Activated CD8-positive, alpha-beta T cell treated with anti-CD3 and anti-CD28 coated beads, Interleukin-2, amount 10 ng/mL, durations not matched to agents 7 days and 5 days (primary cell): ENCODE results near the gene NUP210. TPM values are rescaled to one million over a fixed set of nuclear protein-coding genes. Genes with fewer than 3 reads are reported as not detected.
A peak's percentile ranks its signal among the peaks of the same experiment; 100 is the strongest.

ENCODE experiments used
- ATAC-seq: fragments of 150-1000 bp; cut with Tn5 transposase; one replicate; pipeline ENCODE4 v1.10.0; 2021; ENCODE audit warnings: moderate library complexity
- CTCF ChIA-PET: fragments of 350-600 bp; sonication (Branson Sonifier 250); formaldehyde crosslinking; loops from one replicate; lab custom pipeline; 2021; ENCODE audit warnings: antibody characterized with exemption; lab: Charles Lee
- POLR2A ChIA-PET: fragments of 350-600 bp; sonication (Branson Sonifier 250); formaldehyde crosslinking; loops from one replicate; lab custom pipeline; 2021; ENCODE audit warnings: antibody characterized with exemption; lab: Charles Lee
- DNase-seq: peaks from one replicate; pipeline ENCODE4 v3.0.0-alpha.2; 2020
- H3K27ac Mint-ChIP-seq: one replicate; pipeline ENCODE4 v1.8.0; 2021; ENCODE audit warnings: mild to moderate bottlenecking, mixed read lengths
- H3K27me3 Mint-ChIP-seq: one replicate; pipeline ENCODE4 v1.8.0; 2021; ENCODE audit warnings: low read depth, mixed read lengths
- H3K36me3 Mint-ChIP-seq: one replicate; pipeline ENCODE4 v1.8.0; 2021; ENCODE audit warnings: low read depth, mixed read lengths
- H3K4me1 Mint-ChIP-seq: one replicate; pipeline ENCODE4 v1.8.0; 2021; ENCODE audit warnings: low read depth, mixed read lengths
- H3K4me3 Mint-ChIP-seq: one replicate; pipeline ENCODE4 v1.8.0; 2021; ENCODE audit warnings: mild to moderate bottlenecking, mixed read lengths
- H3K9me3 Mint-ChIP-seq: one replicate; pipeline ENCODE4 v1.8.0; 2022; ENCODE audit warnings: mixed read lengths; ENCODE audit not compliant: insufficient read depth
- total RNA-seq, 2 experiments: library from RNA; stranded (reverse); gene quantifications; one replicate each; pipeline ENCODE4 v1.2.3, GENCODE V29; 2021

NUP210 gene
- total RNA-seq, 2 experiments from 2014 or later = 202 to 206 TPM

DNA sequence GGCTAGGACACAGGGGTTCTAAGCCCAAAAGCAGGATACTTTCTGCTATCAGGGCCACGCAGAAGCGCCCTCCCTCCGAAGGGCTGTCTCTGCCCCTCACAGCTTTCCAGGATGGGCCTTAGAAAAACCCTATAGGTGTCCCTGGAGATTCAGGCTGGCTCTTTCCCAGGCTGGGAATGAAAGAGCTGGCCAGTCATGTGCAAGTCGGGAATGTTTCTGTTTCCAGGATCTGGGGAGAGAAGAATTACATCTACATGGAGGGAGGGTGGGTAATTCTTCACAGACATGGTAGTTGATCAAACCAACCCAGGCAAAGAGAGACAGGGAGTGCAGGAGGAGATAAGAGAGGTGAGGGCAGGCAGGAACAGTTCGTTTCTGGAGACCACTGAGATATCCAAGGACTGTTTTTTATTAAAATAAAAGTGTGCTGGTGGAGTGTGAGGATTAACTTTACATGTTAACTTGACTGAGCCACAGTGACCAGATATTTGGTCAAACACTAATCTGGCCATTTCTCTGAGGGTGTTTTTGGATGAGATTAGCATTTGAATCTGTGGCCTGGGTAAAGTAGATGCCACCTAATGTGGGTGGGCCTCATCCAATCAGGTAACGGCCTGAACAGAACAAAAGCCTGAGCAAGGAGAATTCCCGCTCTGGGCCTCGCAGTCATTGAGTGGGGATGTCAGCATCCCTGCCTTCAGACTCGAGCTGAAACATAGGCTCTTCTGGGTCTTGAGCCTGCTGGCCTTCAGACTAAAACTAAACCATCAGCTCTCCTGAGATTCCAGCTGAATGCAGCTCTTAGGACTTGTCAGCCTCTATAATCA lies 15.3 kb downstream of the NUP210 start:
- POLR2A ChIA-PET = interaction anchor here (1.1 kb wide), 1 partner anchor 14 kb away, joined by 6 read pairs; no protein-coding TSS in a partner anchor
- Mint-ChIP-seq H3K9me3 (peaks cover 7% of the 10 kb centered on the region), H3K36me3 (peaks cover 64% of the 10 kb centered on the region), H3K27me3 (no peaks in the 10 kb centered on the region), H3K27ac (peak overlapping the region; percentile 50), H3K4me3 (no peak overlapping the region), H3K4me1 (peaks cover 30% of the 10 kb centered on the region)
- ATAC-seq (no peak), DNase-seq (no peak)
- CTCF ChIA-PET = interaction anchor here (1.1 to 1.6 kb wide), 5 partner anchors 8 to 56 kb away, joined by 3 to 15 read pairs (median 5); no protein-coding TSS in a partner anchor

DNA sequence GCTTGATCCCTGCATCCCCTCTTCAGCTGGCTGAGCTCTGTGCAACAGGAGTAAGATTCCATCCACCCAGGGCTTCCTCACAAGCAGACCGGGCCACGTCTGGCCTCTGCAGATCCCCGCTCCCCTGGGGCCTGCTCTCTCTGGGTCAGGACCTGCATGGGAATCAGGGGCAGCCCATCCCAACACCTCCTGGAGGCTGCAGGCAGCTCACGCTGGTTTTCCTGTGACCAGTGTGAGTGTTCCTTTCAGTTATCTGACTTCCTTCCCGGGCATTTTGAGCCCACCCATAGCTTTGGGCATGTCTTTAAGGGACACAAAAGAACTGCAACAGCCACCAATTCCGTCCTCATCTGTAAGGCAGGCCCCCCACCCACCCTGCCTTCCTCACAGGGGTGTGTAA lies 16.3 kb downstream of the NUP210 start:
- peaks cover 61% of the 10 kb centered on the region for H3K36me3 Mint-ChIP-seq
- H3K27ac Mint-ChIP-seq = no peak overlapping the region

DNA sequence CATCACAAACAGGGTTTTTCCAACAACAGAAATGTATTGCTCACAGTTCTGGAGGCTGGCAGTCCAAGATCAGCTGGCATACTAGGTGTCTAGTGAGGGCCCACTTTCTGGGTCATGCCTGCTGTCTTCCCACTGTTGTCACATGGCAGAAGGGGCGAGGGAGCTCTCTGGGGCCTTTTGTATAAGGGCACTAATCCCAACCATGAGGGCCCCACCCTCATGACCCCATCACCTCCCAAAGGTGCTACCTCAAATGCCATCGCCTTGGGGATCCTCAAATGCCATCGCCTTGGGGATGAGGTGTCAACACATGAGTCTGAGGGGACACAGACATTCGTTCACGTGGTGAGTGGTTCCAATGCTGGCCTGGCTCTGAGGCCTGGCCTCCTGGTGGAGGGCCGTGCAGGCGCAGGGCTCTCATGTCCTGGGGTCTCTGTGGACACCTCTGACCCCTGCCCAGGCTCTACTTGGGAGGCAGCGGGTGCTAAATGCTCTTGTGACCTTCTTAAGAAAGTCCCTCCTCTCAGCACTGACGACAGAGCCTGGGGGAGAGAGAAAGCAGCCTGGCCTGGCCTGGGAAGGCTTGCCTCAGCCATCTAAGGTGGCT lies 16.8 kb downstream of the NUP210 start:
- H3K9me3 Mint-ChIP-seq = peaks cover 7% of the 10 kb centered on the region
- CTCF ChIA-PET = interaction anchor here (1.4 kb wide), 1 partner anchor 13 kb away, joined by 6 read pairs; no protein-coding TSS in a partner anchor

More for the DNA sequence above, 16.3 kb downstream of the NUP210 start:
- DNase-seq (no peak), ATAC-seq (no peak)
- no peaks in the 10 kb centered on the region for H3K27me3 Mint-ChIP-seq
- peaks cover 7% of the 10 kb centered on the region for H3K9me3 Mint-ChIP-seq
- ChIA-PET CTCF (no interaction called here), POLR2A (no interaction called here)
- H3K4me3 Mint-ChIP-seq = no peak overlapping the region
- H3K4me1 Mint-ChIP-seq = peaks cover 27% of the 10 kb centered on the region

DNA sequence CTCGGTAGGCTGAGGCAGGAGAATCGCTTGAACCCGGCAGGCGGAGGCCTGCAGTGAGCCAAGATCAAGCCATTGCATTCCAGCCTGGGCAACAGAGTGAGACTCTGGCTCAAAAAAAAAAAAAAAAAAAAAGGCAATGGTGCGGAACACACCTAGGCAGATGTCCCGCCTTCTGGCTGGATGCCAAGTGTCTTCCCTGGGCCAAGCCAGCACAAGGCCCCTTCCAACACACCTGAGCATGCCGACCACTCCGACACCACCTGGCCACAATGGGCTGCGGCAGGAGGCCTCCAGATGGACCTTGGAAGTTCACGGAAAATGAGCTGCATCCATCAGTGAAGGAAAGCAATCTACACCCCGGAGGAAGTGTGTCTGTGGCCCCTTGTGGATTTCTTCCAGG lies 19.0 kb downstream of the NUP210 start:
- Mint-ChIP-seq H3K36me3 (peaks cover 59% of the 10 kb centered on the region), H3K4me1 (peaks cover 23% of the 10 kb centered on the region)
- CTCF ChIA-PET = no interaction called here

More for the DNA sequence above, 16.8 kb downstream of the NUP210 start:
- Mint-ChIP-seq H3K27me3 (no peaks in the 10 kb centered on the region), H3K27ac (no peak overlapping the region), H3K4me3 (no peak overlapping the region), H3K36me3 (peaks cover 61% of the 10 kb centered on the region), H3K4me1 (peaks cover 27% of the 10 kb centered on the region)
- ATAC-seq (no peak), DNase-seq (no peak)
- POLR2A ChIA-PET = no interaction called here

DNA sequence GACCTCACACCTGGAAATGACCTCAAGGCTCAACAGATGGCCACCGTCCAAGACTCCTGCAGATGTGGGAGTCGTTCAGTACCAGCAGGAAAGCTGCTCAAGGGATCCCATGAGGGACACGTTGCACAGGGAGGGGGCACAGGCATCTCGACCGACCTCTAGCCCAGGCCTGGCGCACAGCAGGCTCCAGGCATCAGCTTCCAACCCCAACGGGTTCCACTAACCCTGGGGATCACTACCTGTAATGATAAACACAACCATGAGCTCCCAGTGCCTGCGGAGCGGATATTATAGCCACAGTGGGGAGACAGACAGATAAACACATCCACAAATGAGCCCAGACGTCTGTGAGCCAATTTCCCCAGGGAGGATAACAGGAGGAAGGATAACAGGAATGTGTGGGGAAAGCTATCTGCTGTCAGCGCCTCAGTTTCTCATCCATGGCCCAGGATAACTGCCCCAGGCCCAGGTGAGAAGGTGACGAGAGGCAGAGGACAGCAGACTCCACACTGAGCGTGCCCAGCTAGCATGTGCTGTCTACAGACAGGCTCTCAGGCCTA lies 19.9 kb downstream of the NUP210 start:
- CTCF ChIA-PET = no interaction called here
- no peak overlapping the region for H3K4me3 Mint-ChIP-seq
- peaks cover 7% of the 10 kb centered on the region for H3K9me3 Mint-ChIP-seq
- H3K36me3 Mint-ChIP-seq = peaks cover 67% of the 10 kb centered on the region
- no peaks in the 10 kb centered on the region for H3K27me3 Mint-ChIP-seq
- POLR2A ChIA-PET = no interaction called here
- peak overlapping the region; percentile 39 for H3K27ac Mint-ChIP-seq
- H3K4me1 Mint-ChIP-seq = peaks cover 18% of the 10 kb centered on the region
- ATAC-seq = no peak
- DNase-seq = no peak

More for the DNA sequence above, 19.0 kb downstream of the NUP210 start:
- Mint-ChIP-seq H3K4me3 (no peak overlapping the region), H3K9me3 (peaks cover 7% of the 10 kb centered on the region), H3K27me3 (no peaks in the 10 kb centered on the region), H3K27ac (no peak overlapping the region)
- ATAC-seq (no peak), DNase-seq (no peak)
- POLR2A ChIA-PET = no interaction called here

DNA sequence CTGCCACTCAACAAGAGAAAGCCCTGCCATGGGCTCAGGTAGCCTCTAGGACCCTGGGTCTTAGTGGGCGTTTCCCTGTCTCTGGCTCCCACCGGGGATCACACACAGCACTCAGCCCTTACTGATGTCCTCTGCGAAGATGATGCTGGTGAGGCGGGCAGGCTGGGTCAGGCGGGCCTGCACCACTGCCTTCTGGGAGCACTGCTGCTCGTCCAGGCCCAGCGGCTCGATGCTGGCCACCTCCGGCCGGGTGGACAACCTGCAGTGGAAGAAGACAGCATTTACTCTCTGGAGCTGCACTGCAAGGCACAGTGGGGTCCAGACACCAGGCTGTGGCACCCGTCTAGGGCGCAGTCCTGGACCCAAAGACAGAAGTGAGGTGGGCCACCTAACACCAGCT lies 20.5 kb downstream of the NUP210 start:
- Mint-ChIP-seq H3K27ac (no peak overlapping the region), H3K4me1 (peaks cover 18% of the 10 kb centered on the region), H3K27me3 (no peaks in the 10 kb centered on the region), H3K9me3 (peaks cover 7% of the 10 kb centered on the region), H3K4me3 (no peak overlapping the region), H3K36me3 (peaks cover 67% of the 10 kb centered on the region)
- POLR2A ChIA-PET = no interaction called here
- DNase-seq = no peak
- CTCF ChIA-PET = no interaction called here
- no peak for ATAC-seq

DNA sequence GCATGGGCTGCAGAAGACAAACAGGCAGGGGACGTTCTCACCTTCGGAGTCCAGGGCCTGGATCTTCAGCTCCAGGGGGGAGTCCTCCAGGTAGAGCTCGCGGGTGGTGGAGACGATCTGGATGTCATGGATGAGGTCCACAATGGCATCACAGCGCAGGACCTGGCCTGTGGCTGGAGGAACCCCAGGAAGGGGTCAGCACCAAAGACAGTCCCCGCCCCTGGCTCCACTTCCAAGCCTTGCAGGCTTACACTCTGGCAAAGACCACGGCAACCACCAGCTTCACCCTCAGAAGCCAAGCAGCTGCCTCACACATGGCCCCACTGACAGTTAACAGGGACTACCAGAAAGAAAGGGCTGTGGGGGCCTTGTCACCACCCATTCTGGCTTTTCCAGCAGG lies 22.8 kb downstream of the NUP210 start:
- no peak for ATAC-seq
- H3K27me3 Mint-ChIP-seq = no peaks in the 10 kb centered on the region
- H3K27ac Mint-ChIP-seq = peak overlapping the region; percentile 25
- peaks cover 16% of the 10 kb centered on the region for H3K4me1 Mint-ChIP-seq
- CTCF ChIA-PET = interaction anchor here (1.3 kb wide), 1 partner anchor 8 kb away, joined by 3 read pairs; no protein-coding TSS in a partner anchor
- H3K4me3 Mint-ChIP-seq = no peak overlapping the region
- H3K36me3 Mint-ChIP-seq = peaks cover 63% of the 10 kb centered on the region
- H3K9me3 Mint-ChIP-seq = no peaks in the 10 kb centered on the region
- DNase-seq = no peak
- POLR2A ChIA-PET = no interaction called here

DNA sequence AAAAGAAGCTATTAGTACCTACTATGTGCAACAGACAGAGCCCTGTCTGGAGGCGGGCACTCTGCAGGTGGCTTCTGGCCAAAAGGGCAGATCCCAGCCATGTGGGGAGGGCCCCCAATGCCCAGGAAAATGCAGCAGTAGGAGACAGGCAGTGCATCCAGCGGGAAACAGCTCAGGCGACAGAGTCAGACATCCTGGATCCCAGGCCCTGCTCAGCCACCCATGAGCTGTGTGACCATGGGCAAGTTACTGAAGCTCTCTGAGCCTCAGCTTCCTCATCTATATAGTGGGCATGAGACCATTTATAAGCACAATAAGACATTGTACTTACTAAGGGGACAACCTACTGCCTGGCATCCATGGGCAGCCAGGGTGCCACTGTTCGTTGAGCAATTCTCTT lies 25.8 kb downstream of the NUP210 start:
- POLR2A ChIA-PET = no interaction called here
- Mint-ChIP-seq H3K9me3 (no peaks in the 10 kb centered on the region), H3K27ac (no peak overlapping the region), H3K4me3 (no peak overlapping the region), H3K36me3 (peaks cover 71% of the 10 kb centered on the region), H3K27me3 (no peaks in the 10 kb centered on the region), H3K4me1 (peaks cover 16% of the 10 kb centered on the region)
- CTCF ChIA-PET = interaction anchor here (1.0 to 9.6 kb wide), 2 partner anchors 23 to 58 kb away, joined by 3 to 54 read pairs; no protein-coding TSS in a partner anchor
- ATAC-seq = no peak
- DNase-seq = no peak

DNA sequence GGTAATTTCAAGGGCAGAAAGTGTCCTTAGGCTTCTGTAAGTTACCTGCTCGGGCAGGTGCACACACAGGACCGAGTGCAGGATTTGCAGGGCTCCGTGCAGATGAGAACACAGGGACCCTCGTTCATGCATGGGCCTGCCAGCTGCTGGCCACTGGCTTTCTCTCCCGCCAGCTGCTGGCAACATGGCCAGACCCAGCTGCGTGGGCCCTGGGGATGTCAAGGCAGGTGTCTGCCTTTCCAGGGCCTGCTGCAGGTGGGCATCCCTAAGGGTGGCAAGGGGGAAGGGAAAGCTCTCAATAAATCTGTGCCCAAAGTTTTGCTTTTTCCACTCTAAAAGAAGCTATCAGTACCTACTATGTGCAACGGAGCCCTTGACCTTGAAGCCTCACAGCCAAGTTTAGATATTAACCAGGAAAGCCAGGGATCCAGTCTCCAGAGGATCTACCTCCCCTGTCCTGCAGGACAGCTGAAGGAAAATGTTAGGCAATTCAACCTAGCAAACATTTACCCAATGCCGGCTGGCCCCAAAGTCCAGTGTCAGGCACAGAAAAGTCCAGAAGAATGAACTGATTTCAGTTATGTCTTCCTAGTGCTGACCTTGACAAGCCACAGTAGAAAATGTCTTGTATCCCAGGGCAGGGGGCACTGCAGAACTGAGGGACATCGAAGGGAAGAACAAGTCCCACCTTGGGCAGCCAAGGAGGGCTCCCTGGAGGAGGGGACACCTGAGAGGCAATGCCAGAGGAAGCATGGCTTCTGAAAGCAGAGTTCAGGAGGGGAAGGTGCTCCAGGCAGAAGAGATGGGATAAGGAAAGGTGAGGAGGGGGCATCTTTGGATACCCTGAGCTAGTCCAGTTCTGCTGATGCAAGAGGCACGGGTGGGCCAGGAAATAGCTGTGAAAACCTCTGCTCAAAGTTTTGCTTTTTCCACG lies 26.4 kb downstream of the NUP210 start:
- ChIA-PET CTCF (interaction anchor here (1.0 to 9.6 kb wide), 3 partner anchors 24 to 59 kb away, joined by 3 to 54 read pairs (median 3); no protein-coding TSS in a partner anchor), POLR2A (no interaction called here)
- DNase-seq (no peak), ATAC-seq (no peak)
- Mint-ChIP-seq H3K9me3 (no peaks in the 10 kb centered on the region), H3K27ac (peak overlapping the region; percentile 14), H3K36me3 (peaks cover 73% of the 10 kb centered on the region), H3K4me1 (peaks cover 22% of the 10 kb centered on the region), H3K4me3 (no peak overlapping the region), H3K27me3 (no peaks in the 10 kb centered on the region)

DNA sequence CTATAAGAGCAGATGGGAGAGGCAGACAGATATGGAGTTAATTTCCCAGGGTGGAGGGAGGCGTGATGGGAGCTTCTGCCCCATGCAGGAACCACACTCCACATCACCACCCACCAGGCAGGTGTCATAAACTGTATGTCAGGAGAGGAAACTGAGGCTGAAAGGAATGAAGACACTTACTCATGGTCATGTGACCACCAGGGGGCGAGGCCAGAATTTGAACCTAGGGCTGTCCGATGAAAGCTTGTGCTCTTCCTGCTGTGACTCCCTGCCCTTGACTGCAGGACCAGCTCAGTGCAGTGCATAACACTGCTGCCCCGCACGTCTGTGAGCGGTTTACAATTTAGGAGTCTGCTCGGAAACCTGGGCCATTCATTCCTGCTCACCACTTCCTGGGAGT lies 28.8 kb downstream of the NUP210 start:
- POLR2A ChIA-PET = no interaction called here
- Mint-ChIP-seq H3K27me3 (no peaks in the 10 kb centered on the region), H3K27ac (no peak overlapping the region), H3K4me3 (no peak overlapping the region), H3K4me1 (peaks cover 27% of the 10 kb centered on the region), H3K36me3 (peaks cover 80% of the 10 kb centered on the region), H3K9me3 (no peaks in the 10 kb centered on the region)
- DNase-seq (no peak), ATAC-seq (peak; percentile 24)
- CTCF ChIA-PET = interaction anchor here (3.0 to 9.6 kb wide), 2 partner anchors 26 to 61 kb away, joined by 18 to 54 read pairs; no protein-coding TSS in a partner anchor

DNA sequence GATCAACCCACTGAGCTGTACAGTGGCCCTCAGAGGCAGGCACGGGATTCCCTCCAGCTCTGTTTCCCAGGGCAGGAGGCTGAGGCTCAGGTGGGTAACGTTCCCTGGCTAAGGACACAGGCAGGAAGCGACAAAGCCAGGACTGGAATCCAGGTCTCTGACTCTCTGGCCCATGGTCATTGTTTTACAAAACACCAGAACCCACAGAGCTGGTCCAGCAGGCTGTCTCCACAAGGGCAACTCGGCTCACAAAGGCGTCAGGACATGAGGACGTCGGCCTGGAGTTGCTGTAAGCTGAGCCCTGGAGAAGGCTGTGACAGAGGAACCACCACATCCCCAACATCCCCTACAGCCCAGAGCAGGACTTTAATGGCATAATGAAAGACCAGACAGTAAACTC lies 30.7 kb downstream of the NUP210 start:
- ATAC-seq = no peak
- ChIA-PET CTCF (interaction anchor here (1.2 to 9.6 kb wide), 3 partner anchors 28 to 297 kb away, joined by 3 to 54 read pairs (median 18); no protein-coding TSS in a partner anchor), POLR2A (no interaction called here)
- no peak for DNase-seq
- Mint-ChIP-seq H3K4me1 (peaks cover 27% of the 10 kb centered on the region), H3K27ac (no peak overlapping the region), H3K36me3 (peaks cover 78% of the 10 kb centered on the region), H3K9me3 (no peaks in the 10 kb centered on the region), H3K4me3 (no peak overlapping the region), H3K27me3 (no peaks in the 10 kb centered on the region)
